HG03039 (cell line): ENCODE data around the gene CD1D.

Source experiments
- ATAC-seq: cut with Tn5 transposase; IDR thresholded peaks from one replicate; pipeline ENCODE4 v1.9.1; 2021; ENCODE audit warnings: mild to moderate bottlenecking, moderate library complexity; ENCODE audit not compliant: unreplicated experiment

The CD1D gene

DNA sequence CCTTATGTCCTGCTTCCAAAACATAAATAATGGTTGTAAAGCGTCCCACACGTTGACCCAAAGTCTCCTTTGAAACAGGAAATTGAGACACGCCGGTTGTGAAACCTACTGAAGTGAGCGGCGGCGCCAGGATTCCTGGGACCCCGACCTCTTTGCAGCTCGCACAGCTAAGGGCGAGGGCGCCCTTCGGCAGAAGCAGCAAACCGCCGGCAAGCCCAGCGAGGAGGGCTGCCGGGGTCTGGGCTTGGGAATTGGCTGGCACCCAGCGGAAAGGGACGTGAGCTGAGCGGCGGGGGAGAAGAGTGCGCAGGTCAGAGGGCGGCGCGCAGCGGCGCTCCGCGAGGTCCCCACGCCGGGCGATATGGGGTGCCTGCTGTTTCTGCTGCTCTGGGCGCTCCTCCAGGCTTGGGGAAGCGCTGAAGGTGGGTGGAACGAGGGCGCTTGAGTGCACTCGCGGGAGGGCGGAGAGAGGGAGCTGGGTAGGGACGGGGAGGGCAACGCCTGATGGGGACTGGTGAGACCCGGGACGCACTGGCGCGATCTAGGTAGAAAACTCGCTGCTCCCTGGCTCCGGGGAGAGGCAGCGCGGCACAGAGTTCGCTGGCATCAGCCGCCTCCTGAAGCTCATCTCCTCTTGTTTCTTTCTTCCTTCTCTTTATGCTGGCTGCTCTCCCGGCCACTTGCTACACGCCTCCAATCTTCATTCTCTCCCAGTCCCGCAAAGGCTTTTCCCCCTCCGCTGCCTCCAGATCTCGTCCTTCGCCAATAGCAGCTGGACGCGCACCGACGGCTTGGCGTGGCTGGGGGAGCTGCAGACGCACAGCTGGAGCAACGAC is at the start of gene CD1D:
Gene CD1D (plus strand): TSS at position 155 of the 836 bp plus-strand sequence. CDS start 207 bp downstream, at position 362.
- ATAC-seq = no peak

DNA sequence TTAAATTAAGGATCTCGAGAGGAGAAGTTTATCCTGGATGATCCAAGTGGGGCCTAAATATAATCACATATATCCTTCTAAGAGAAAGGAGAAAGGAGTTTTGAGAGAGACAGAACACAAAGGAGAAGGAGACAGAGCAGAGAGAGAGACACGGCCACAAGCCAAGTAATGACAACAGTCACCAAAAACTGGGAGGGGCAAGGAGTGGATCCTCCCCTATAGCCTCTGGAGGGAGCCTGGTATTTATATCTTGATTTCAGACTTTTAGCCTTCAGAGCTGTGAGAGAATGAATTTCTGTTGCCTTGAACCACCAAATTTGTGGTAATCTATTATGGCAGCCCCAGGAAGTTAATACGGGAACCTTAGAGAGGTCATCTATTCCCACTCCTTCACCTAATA is 49.5 kb upstream of the CD1D start:
- ATAC-seq = no peak

DNA sequence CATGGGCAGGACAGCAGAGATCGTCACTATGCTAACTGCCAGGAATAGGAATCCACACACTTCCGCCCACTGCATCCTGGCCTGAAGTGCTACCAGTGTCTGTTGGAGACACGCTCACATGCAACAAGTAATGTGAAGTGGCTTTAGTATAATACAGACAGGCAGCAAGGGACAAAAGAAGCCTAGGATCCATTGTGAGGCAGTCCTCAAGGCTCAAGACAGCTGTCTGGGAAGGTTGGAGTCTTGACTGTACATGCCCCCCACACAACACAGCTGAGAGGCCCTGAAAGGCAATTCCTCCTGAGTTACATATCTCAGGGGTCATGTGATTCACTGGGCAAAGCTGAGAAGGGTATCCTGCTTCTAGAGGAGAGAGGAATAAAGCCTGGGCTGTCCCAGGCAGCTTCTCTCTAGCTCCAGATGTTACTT is 39.9 kb upstream of the CD1D start:
- ATAC-seq = no peak

DNA sequence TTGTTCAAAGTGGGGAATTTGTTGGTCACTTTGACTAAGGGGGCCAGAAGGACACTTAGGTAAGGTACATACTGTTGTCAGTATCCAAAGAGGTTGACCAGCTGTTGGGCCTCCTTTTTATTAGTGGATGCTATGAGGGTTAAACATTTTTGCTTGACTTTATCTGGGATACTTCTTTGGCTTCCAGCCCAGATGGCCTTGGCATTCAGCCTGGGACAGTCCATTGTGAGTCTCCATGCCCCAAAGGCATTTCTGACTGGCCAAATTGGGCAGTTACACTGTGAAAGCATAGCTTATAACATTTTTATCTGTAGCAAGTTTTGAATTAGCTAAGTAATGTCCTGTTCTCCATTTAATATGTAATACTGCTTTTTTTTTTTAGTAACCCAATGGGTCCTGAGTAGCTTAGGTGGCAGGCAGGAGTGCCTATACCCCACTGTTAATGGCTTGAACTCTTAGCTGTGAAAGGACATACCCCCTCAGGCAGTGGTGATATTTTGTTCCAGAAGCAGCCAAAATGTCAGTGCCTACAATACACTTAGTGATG is 35.4 kb upstream of the CD1D start:
- no peak for ATAC-seq

DNA sequence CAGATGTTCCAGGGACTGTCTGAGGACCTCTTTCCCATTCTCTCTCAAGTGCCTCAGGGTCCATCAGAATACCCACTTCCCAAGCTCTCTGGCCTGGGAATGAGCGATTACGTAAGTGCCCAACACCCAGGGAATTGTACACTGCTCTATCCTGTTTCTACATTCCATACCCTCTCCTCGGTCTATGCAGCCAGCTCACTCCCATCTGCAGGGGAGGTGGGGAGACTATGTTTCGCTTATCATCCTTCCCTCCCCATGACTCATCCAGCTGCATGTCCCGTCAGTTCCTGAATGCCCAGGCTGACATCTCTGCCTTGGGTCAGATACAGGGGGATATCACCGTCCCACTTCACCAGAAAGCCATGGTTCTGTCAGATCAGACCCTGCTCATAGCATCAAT is 34.5 kb upstream of the CD1D start:
- ATAC-seq = no peak

DNA sequence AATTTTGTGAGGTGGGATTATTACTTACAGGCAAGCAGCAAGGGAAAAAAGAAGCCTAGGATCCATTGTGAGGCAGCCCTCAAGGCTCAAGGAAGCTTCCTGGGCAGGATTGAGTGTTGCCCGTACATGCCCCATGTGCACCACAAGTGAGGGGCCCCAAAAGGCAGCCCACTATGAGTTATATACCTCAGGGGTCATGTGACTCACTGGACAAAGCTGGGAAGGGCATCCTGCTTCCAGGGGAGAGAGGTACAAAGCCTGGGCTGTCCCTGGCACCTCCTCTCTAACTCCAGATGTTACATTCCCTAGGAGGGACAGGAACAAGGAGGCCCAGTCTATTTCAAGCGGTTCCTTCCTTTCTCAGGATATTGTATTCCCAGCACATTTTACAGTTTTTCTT is 34.0 kb upstream of the CD1D start:
- no peak for ATAC-seq

DNA sequence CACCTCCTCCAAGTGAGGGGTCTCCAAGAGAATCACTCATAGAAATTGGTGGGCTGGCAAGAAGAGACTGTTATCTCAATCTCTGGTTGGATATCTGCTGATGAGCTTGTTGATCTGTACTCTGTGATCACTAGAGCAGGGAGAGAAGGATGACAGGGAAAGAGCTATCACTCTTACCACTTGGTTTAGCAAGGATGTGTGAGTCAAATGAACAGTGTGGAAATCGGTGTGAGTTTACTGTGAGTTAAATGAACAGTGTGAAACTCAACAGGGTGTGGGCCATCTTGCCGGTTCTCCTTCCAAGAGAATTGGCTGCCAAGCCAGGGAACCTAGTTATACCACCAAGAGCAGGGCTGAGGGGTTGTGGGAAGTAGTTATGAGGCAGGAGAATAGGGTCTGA is 33.3 kb upstream of the CD1D start:
- no peak for ATAC-seq

DNA sequence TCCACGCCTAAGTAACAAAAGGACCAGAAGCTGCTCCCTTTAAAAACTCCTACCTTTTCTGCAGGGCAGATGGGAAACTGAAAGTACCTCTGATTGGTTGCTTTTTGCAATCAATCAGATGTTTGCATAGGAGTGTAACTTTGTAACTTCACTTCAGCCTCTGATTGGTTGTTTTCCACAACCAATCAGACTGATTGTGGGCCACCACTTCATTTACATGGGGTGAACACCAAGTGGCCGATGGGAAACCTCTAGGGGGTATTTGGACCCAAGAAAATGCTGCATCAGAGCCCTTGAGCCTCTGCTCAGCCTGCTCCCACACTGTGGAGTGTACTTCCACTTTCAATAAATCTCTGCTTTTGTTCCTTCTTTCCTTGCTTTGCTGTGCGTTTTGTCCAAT is 32.8 kb upstream of the CD1D start:
- no peak for ATAC-seq

DNA sequence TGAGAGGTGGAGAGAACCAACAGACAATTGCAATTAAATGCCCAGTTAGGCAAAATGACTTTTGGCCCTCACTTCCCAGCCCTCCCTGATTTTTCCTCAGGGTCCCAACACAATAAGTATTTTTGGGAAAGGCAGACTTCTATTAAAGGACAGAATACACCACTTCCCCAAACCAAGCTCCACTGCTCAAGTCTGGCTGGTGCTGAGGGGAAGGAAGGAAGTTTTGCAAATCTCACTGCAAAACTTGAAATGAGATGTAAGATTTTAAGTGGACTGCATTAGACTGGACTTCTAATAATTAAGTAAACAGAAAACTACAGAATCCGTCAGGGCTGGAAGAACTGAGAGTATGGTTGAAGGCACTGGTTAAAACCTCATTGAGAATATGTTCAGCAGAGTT is 32.2 kb upstream of the CD1D start:
- no peak for ATAC-seq

DNA sequence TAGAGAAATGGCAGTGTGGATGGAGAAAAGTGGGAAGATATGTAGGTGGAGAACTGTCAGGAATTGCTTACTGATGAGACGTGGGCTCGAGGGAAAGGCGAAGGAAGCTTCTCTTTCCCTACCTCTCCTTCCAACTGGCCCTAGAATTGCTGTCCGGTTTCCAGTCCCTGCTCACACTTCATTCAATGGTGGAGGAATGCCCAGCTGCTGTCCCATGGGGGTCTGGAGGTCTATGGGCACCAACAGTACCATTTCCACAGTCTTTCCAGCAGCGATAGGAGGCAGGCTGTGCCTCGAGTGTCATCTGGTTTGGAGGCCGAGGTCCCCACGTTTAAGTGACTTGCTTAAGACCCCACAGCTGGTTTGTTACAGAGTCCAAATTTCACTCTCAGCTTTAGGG is 31.5 kb upstream of the CD1D start:
- no peak for ATAC-seq

DNA sequence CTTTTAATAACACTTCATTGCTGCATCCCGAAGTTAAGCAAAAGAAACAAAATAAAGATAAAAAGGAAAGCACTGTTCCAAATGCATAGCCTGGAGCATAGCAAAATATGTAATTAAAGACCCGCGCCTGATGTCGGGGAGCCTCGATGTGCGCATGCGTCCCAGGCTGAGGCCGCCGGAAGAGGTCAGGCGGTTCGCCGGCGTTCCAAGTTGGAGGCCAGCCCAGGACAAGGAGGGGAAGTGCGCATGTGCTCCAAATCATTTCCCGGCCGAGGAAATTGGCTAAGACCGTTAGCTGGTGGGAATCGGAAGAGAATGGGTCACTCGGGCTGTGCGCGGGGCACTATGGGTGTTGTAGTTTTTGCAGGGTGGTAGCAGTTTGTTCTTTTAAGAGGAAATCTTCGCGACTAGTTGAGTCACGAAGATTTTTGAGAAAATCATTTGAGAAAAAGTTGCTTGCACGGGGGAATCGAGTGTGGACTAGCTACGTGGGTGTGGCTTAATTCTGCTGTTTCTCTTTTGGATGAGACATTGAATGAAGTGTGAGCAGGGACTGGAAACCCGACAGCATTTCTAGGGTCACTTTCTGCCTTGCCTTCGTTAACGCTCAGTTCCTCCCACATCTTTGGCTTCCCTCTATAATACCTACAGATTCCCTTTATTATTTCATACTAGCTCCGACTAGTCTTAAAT is 31.0 kb upstream of the CD1D start:
- peak; percentile 60 for ATAC-seq

DNA sequence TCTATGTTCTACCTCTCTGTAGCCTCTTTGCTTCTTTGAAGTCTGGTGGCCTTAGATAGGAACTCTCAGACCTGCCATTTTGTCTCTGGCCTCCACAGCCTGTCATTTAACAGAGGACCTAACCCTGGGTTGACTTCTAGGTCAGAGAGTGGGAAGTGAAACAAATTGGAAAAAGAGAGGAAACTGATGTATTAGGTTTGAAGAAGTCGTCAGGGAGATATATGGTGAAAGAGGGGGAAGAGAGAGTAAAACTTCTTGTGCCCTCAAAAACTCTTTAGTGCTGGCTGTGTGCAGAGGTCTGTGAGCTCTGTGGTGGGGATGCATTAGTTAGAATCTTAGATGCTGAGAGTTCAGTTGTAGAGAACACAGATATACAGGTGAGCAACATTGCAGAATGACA is 30.2 kb upstream of the CD1D start:
- no peak for ATAC-seq

DNA sequence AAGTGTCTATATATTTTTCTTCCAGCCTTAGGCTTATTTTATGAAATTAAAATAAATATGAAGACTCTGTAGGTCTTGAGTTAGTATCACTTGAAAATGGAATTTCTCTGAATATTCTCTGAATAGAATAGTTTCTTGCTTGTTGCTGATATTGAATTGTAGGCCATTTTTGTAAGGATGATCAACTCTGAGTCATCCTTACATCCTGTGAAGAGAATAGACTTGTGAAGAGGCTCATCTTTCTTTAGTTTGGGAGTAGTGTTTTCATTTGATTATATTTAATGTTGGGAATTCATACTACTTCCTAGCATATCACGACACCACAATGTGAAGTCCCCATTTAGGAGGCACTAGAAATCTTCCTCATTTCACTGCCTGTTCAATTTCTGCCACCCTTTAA is 27.5 kb upstream of the CD1D start:
- ATAC-seq = no peak

DNA sequence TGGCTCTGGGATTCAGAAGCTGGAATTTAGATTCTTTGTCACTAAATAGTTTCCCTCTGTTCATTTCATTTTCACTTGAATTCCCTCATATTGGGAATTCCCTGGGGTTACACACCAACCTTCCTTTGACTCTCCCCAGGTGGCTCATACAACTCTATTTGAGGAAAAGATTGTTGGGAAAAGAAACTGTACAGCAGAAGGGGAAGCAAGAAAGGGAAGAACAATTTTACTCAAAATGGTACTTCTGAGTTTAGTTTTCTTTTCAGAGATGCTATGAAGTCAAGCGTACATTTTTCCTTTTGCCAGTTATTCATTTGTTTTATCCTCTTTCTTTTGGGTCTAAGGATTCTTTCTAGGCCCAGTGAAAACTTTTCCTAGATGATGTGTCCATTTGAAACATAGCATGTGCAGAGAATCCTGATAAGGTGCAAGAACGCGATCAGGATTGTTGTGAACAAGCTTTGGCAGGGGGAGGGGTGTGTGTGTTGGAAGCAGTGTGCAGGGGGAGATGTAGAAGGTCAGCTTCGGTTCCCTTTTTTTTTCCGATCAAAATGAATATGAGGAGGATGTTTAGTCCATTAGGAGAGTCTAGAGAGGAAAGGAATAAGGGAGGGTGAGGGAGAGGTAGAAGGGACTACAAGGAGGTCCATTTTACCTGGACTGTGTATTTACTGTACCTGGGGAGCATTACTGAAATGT is 26.8 kb upstream of the CD1D start:
- ATAC-seq = no peak

DNA sequence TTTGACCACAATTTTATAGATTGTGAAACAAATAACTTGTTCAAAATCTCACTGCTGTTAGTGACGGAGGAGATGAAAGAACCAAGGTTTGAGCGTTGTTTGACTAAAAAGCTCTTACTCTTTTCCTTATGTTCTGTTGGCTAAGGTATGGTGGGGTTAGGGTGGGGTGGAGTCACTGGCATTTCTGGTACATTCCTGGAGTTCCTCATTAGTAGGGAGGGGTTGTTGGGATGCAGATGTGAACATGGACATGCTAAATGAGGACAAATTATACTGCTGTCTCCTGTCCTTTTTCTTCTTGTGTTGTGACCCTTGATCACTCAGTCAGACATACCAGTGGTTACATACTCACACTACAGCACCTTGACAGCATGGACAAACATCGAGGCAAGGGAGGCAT is 26.2 kb upstream of the CD1D start:
- no peak for ATAC-seq

DNA sequence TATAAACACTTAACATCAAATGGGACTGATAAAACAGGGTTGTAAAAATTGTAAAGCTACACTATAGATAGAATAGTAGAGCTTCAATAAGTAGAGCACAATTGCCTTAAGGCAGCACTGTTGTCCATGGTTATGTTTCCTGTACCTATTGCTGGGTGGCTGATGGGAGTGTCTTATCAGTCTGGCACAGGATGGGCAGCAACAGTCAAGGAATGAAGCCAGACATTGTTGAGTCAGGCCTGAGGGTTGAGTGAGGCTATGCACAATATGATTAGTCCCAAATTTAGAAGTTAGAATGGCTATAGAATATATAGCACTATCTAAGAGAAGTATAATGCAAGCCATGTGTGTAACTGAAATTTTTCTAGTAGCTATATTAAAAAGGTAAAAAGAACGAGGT is 25.0 kb upstream of the CD1D start:
- ATAC-seq = no peak

DNA sequence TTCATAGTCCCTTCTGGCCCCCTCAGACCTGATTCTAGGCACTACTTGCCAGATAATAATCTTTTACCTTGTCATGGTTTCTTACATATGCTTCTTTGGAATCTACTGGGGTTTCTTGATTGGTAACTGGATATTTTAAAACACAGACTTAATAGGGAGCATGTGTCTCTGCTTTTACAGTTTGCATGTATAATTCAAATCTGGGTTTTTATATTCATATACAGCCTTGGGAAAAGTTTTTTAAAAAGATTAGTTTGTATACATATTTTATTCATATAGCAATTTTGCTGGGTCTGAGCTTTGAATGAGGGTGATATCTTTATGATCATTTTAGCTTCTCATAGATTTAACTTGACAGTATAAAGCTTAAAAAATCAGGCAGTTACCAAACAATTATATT is 21.1 kb upstream of the CD1D start:
- ATAC-seq = no peak

DNA sequence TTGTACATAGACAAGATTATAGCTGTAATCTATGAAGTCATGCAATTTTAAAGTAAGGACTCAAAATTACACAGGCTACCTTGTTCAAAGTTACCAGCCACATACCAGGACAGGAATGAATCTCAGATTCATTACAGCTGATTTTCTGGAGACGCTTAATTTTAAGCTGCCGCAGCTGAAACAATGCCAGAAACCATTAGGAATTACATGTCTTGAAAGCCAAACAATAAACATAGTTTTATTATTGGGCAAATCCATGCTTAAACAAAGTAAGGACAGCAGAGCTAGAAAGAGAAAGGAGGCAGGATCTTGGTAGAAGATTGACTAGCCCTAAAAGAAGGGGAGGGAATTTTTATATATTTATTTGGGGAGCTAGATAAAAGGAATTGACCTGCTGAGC is 19.2 kb upstream of the CD1D start:
- ATAC-seq = no peak

DNA sequence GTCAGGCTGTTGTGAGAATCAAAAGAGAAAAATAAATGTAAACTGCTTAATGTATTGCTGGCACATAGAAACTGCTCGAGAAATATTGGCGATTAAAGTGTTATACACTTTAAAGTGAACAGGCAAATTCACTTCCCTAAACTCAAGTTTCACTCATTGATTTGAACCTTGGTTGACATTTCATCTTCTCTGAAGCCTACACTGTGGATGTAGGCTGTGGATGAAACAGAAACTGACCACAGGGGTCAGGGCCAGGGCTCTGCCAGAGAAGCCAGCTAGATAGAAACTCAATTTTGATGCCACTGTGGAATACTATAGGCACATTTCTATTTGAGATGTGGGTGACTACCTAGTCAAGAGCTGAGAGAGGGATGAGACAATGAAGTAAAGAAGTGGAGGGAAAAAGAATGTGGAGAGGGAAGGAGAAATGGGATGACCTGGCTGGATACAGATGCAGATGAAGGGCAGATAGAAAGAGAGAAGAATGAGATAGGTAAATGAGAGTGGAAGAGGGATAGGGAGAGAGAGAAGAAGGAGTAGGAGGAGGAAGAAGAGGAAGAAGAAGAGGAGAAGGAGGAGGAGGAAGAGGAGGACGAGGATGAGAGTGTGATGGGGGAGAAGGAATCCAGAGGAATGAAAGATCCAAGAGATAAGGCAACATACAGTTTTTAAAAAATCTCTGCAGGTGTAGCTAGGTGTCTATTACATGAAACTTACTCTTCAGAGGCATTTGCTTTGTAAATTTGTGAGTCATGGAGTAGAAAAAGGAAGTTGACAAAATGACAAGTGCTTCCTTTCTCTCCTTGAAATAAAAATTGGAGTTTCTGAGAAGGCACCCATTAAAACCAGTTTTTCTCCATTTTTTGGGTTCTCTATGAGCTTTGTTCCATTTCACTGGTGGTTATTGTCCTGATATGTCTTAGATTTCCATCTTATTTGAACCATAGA is 17.4 kb upstream of the CD1D start:
- ATAC-seq = peak; percentile 99

DNA sequence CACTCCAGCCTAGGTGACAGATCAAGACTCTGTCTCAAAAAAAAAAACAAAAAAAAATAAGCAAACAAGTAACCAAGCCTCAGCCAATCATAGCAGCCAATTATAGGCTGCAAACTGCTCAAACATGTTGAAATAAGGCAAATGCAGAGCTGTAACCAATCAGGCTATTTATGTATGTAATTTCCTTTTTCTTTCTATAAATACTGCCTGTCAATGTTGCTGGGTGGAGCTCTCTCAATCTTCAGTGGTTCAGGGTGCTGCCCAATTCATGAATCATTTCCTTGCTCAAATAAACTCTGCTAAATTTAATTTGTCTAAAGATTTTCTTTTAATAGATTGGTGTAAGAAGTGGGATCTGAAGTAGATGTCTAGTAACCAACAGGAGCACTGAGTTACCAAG is 11.6 kb upstream of the CD1D start:
- ATAC-seq = no peak
